IPS-NIHi11 (cell line): ENCODE measurements around the gene VPS52.
A peak's percentile ranks its signal among the peaks of the same experiment; 100 is the strongest.
"Not testable (repeated sequence)": the region's sequence is repeated elsewhere in the genome, so short reads cannot be mapped to it uniquely, and the experiment has no call there.

Experiments used
- DNase-seq: peaks from one replicate; pipeline ENCODE4 v3.0.0; 2012; ENCODE audit warnings: mixed read lengths, low spot score

VPS52 gene

GRCh38 chr6:33250731-33251130, 20.9 kb downstream of the VPS52 start:
- DNase-seq: no peak

- DNase-seq: peak; percentile 11
These were observed 21.7 kb downstream of the VPS52 start for GRCh38 chr6:33249732-33250630.

GRCh38 chr6:33248932-33249731, 22.5 kb downstream of the VPS52 start:
- DNase-seq: peak; percentile 89

- DNase-seq: no peak
These were observed 23.1 kb downstream of the VPS52 start for GRCh38 chr6:33248643-33248931.

DNA sequence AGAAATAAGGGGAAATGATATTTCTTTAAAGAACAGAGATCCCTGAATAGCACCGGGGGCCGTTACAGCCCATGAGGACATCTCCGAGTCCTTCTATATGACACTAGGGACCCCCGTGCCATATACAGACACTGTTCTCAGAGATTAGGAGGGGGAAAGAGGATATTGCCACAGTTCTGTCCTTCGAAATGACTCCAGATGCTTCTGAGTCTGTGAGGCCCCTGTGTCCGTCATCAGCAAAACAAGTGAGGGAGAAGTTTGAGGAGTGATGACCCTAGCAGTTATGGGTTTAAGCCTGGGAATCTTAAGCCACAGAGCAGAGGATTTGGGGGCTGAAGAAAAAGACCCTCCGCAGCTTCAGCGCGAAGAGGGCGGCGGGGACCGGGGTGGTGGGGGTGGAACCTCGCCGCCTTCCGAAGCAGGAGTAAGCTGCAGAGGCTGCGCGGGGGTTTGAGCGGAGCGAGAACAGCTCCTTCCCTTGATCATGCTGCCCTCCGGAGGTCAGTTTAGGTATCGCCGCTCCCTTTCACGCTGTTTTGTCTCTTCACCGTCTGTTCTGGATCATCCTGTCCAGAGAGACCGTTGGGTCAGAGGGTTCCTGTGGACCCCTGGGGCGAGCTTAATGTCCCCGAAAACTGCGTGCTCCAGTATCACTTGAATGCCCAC, 23.6 kb downstream of the VPS52 start:
- DNase-seq: peak; percentile 78

GRCh38 chr6:33243476-33243875, 28.2 kb downstream of the VPS52 start:
- DNase-seq: no peak

- DNase-seq: no peak
These were observed 29.7 kb downstream of the VPS52 start for GRCh38 chr6:33241968-33242367.

DNA sequence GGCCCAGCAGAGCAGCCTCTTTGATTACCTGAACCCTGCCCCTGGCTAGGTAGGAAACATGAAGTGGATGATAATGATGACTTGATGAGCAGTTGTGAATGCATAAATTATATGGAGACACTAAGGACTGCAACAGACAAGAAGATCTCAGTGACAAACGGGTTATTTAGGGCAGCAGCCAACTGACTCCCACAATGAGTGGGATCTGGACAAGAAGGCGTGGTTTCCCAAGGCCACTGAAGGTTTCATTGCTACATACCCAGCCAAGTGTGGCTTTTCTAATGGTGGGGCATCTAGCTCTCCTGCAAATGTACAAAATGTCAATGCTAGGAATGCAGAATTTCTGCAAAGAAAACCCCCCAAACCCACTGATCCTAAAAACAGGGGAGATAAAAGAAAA, 33.9 kb downstream of the VPS52 start:
- no peak for DNase-seq

DNA sequence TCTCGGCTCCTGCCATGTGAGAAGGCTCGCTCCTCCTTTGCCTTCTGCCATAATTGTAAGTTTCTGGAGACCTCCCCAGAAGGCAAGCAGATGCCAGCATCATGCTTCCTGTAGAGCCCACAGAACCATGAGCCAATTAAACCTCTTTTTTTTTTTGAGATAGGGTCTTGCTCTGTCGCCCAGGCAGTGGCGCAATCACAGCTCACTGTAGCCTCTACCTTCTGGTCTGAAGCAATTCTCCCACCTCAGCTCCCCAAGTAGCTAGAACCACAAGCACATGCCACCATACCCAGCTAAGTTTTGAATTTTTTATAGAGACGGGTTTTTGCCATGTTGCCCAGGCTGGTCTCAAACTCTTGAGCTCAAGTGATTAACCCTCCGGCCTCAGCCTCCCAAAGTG, 34.8 kb downstream of the VPS52 start:
- no peak for DNase-seq

GRCh38 chr6:33236328-33236727, 35.3 kb downstream of the VPS52 start:
- no peak for DNase-seq

- DNase-seq: no peak
These were observed 36.4 kb downstream of the VPS52 start for GRCh38 chr6:33235221-33235634.

DNA sequence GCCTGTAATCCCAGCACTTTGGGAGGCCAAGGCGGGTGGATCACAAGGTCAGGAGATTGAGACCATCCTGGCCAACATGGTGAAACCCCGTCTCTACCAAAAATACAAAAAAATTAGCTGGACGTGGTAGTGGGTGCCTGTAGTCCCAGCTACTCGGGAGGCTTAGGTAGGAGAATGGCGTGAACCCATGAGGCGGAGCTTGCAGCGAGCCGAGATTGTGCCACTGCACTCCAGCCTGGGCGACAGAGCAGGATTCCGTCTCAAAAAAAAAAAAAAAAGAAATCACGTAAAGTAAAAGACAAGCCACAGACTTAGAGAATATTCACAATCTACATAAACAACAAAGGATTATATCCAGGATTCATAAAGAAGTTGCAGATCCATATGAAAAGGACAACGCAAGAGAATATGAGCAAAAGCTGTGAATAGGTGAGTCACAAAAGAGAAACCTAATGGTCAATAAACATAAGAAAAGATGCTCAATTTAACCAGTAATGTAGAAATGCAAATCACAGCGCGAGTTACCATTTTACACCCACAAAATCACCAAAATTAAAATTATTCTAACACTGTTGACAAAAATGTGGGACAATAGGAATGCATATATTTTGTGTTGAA, 45.1 kb downstream of the VPS52 start:
- not testable (repeated sequence) for DNase-seq

GRCh38 chr6:33217681-33218080, 54.0 kb downstream of the VPS52 start:
- DNase-seq: no peak

DNA sequence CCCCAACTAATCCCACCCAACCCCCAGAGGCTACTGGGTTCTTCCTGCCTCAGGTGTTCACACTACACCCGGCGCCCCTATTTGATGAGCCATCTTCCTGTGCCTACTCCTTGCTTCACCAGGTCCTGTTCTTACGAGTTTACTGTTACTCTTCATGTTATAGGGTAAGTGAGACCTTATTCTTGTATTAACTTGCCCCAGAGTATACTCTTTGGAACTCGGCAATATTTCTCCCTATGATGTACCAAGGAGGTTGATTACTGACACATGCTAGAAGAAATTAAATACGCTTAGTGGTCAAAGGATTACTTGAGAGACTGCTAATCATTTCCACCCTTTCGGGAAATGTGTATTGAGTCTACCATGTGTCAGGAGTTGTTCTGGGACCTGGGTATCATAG, 54.4 kb downstream of the VPS52 start:
- DNase-seq: no peak

- no peak for DNase-seq
These were observed 55.5 kb downstream of the VPS52 start for GRCh38 chr6:33216117-33216649.

- DNase-seq: no peak
These were observed 56.2 kb downstream of the VPS52 start for GRCh38 chr6:33215271-33216116.

GRCh38 chr6:33213989-33214335, 57.7 kb downstream of the VPS52 start:
- no peak for DNase-seq

- DNase-seq: peak; percentile 71
These were observed 58.3 kb downstream of the VPS52 start for GRCh38 chr6:33213166-33213988.

DNA sequence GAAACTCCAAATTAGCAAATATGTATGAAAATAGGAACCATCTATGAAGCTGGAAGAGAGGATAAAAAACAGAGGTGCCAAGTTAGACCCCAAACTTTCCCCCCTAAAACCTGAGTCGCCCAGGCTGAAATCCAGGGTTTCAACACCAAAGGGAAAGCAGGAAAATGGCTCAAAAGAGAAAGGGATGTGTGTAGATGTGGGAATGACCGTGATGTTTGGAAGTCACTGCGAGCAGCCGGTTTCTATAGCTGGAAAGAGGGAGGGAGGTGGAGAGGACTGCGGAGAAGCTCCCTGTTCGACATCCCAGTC, 58.9 kb downstream of the VPS52 start:
- no peak for DNase-seq

DNA sequence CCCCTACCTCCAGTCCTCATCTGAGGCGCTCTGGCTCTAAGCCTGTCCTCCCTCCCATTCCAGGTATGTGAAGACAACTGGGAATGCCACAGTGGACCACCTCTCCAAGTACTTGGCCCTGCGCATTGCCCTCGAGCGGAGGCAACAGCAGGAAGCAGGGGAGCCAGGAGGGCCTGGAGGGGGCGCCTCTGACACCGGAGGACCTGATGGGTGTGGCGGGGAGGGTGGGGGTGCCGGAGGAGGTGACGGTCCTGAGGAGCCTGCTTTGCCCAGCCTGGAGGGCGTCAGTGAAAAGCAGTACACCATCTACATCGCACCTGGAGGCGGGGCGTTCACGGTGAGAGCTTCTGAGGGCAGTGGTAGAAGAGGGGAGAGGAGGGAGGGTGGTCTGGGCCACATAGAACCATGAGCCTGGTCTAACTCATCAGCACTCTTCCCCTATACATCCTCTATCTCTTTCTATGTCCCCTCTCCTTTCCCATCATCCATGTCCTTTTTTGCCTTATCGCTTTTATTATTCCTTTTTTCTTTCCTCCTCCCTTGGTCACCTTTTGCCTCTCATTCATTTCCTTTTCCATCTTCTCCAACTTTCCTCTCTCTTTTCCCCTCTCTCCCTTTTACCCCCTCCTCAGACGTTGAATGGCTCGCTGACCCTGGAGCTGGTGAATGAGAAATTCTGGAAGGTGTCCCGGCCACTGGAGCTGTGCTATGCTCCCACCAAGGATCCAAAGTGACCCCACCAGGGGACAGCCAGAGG, 59.8 kb downstream of the VPS52 start:
- no peak for DNase-seq
